ENCODE results near the gene FAM156A.
"Not testable (repeated sequence)": the region's sequence is repeated elsewhere in the genome, so short reads cannot be mapped to it uniquely, and the experiment has no call there.

The FAM156A gene

DNA sequence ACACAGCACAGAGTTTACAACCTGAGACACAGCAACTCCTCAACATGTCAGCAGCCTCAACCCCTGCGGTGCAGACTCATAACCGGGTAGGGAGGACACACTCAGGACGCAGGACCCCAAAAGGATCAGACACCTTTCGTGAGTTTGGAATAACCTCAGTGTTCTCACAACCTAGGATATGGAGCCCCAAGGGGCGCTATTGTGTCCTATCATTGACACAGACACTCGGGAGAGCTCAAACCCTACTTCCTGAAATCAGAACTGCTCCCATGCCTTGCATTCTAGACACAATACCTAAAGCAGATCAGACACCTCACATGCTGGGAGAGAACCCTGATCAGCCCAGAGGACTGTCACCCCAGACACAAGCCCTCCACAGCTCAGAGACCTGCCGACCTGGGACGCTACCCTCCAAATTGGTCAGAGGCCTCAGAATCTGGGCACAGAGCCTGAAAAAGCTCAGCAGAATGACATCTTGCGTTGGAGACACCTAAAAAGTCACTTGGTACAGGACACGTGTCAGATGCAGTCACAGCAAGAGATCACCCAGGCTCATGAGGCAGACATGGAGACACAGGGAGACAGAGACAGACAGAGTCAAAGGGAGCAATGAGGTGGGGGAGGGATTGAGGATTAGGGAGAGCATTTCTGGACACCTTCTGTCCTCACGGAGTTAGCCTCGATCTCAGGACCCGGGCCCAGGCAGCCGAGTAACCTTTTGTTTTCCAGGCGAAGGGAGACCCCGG, 8.8 kb upstream of the FAM156A start:
- not testable (repeated sequence) for DNase-seq

DNA sequence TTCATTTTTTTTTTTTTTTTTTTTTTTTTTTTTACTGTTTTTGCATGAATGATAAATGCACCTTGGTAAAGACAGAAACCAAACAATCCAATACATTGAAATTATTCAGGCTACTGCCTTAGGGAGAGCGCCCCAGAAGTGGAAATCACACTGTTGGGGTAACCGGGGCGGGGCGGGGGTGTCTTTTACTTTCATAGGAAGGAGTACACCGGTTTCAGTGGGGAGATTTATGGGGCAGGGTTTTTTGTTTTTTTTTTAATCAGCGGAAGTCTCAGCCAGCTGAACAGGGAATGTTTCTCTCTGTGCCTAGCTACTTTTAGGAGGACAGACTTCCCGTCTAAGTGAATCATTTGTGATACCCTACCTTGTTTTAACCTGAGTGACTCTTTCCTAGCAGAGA, 643 bp upstream of the FAM156A start:
- DNase-seq: not testable (repeated sequence)

DNA sequence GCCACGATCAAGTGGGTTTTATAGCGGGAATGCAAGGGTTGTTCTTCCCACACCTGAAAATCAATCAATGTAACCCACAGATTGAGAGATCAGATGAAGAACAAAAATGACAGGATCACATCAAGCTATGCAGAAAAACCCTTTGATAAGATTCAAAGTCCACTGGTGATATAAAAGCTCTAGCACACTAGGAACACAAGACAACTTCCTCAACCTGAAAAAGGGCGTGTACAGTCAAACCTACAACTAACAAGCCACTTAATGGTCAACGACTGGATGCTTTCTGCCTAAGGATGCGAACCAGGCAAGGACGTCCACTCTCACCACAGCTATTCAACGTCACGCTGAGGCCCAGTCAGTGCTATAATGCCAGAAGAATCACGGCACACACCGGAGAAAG, 8.4 kb downstream of the FAM156A start:
- not testable (repeated sequence) for DNase-seq

DNA sequence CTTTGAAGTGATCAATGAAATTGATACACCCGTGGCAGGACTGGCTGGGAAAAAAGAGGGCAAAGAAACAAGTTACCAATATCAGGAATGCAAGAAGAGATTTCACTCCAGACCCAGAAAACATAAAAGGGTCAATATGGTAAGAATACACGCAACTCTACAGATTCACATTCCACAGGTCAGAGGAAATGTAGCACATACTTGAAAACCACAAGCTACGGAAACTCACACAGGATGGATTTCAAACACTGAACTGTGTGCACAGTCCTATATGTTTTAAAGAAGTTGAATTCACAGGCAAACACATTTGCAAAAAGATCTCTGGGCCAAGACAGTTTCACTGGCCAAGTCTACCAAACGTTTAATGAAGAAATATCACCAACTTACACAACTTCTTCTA, 9.0 kb downstream of the FAM156A start:
- DNase-seq: not testable (repeated sequence)

DNA sequence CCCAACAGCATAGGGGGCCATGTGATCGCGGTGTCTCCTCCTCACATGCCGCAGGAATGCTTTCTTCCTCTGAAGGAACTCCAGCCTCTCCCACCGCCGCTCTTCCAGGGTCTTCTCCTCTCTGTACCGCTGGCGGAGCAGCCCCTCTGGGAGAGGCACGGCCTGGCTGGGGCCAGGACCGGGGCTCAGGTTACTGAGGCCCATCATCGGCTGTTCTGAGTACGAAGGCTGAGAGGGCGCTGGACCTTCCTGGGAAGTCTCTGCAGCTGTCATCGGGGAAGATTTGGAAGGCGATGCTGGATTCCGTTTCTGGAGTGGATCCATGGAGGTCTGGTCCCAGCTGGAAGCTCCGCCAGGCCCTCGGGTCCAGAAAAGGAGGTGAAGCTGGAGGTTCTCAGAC, 10.1 kb downstream of the FAM156A start:
- not testable (repeated sequence) for DNase-seq

DNA sequence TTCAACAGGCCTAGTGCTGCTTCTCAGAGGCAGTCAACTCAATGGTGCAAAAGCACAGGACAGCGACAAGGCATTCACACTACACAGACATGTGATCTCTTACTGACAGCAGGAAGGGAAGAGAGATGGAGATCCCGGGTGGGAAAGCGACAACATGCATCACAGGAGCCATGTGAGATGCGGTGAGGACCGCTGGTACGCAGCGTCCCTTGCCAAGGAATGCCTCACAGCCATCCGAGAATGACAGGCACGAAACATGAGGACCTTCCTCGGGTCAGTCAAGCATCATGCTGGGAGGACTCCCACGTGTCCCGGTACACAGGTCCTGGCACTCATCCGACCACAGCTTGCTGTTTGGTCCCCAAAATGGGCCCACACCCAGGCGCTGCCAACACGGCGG, 10.8 kb downstream of the FAM156A start:
- not testable (repeated sequence) for DNase-seq

DNA sequence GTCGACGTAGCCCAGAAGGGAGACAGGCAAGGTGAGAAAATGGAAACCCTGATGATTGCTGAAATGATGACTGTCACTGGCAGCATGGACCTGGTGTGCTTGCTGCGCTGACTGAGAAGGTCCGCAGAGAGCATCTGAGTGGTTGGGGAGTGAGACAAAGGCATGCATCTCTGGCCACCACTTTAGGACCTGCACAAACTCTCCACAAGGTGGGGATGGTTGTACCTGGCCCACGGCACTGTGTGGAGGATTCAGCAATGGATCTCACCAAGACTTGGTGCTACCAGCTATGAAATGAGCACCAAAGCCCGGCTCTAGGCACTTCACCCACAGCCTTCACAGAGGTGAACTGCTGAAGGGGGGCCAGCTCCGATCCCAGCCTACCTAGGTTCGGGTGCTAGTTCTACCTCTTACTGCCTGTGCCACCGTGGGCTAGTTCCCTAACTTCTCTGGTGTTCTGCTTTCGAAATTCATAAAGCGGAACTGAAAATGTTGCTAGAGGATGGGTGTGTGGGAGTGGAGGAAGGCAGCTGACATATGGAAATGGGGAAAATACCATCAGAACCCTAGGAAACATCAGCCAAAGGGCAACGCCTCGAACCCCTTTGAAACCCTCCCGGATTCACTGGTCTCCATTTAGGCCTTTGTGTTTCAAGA, 12.4 kb downstream of the FAM156A start:
- not testable (repeated sequence) for DNase-seq

DNA sequence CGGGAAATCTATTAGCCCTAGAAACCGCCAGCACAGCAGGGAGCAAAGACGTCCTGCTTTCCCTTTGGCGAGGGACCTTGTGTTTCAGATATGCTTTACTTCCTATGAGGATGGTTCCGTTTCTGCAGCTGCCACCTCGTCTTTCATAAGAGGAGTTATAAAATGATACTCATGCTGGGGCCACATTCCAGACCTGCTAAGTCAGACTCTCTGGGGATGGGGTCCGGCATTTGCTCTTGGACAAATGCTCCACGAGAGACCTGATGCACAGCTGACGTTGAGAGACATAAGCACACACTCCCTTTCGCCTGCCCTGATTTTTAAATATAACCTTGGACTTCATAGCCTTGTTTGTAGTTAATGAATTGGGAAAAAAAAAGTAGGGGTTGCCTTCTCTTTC, 16.6 kb downstream of the FAM156A start:
- DNase-seq: not testable (repeated sequence)

DNA sequence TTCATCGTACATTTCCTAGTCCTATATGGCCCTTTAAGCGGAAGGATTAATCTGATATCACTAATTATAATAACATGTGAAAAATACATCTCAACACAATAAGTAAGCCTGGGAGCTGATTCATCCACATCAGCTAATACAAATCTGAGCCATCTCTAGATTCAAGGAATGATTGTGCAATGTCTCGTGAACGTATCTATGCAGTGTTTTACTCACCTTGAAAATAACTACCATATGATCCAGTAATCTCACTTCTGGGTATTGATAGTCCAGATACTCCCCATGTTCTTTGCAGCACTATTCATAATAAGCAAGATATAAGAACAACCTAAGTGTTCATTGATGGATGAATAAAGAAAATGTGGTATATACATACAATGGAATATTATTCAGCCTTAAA, 17.6 kb downstream of the FAM156A start:
- DNase-seq: not testable (repeated sequence)

DNA sequence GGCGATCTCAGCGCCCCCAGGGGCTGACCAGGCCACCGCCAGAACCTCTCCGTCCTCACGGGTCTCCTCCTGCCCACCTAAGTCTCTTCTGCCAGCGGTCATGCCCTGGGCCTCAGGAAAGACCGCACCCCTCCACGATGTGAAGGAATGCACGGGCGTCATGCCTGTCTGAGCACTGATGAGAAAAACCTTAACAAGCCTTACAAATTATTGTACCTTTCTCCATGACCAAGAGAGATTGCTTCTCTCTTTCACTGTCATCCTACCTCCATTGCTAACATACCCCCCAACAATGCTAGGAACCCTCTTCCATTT, 22.9 kb downstream of the FAM156A start:
- DNase-seq: not testable (repeated sequence)

DNA sequence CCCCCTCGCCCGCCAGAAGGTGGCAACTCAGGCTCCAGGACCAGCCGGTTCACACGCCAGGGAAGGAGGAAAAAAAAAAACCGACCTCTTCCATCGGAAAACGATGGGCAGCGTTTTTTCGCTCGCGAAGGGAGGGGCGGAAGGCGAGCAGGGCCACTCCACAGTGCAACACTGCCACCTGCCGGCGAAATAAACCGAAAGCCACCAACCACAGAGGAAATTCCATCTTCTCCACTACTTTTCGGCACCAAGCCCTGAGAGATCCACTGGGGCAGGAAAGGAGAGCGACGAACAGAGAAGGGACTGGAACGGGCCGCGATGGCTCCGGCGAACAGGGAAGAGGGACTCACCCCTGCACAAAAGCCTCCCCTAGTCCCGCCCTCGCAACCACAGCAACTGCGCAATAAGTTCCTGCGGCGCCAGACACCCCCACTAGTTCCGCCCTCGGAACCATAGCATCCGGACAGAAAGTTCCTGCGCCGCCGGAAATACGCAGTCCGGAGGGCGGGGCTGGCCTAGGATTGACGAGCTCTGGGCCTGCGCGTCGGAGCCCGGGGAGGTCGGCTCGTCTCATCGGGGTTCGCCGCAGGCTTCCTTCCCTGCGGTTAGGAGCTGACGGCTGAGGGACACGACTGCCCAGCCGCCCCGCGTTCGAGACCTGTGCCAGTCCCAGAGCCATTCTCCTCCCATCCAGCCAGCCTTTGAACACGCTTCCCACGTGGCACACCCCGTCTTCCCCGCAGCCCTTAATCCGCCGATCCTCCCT, 23.4 kb downstream of the FAM156A start:
- peak; percentile 86 for DNase-seq

DNA sequence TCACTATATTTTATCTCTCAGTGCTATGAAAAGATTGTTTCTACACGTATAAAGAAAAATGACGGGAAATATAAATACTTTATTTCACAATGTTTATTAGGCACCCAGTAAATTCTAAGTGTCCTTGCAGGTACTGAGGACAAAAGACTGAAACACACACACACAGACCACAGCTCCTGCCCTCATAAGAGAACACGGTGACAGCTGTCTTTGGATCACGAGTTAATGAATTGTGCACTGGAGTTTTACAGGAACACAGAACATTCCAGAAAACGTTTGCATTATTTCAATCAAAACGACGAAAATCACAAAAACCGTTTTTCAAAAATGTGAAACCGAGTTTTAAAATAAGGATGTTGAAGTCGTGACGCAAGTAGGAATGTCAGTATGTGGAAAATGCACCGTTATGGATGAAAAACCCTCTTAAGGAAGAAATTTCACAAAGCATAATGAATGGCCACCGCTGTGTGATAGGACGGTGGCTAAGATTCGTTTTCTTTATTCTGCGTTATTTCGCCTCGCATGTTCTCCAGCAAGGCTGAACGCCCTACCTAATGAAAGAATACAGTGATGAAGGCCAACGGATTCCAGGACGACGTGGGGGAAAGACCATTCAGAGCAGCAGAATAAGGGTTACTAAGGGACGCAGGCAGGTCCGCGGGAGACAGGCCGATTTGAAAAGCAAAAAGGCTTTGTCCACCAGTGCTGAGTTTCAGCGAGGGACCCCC, 24.2 kb downstream of the FAM156A start:
- DNase-seq: no peak

DNA sequence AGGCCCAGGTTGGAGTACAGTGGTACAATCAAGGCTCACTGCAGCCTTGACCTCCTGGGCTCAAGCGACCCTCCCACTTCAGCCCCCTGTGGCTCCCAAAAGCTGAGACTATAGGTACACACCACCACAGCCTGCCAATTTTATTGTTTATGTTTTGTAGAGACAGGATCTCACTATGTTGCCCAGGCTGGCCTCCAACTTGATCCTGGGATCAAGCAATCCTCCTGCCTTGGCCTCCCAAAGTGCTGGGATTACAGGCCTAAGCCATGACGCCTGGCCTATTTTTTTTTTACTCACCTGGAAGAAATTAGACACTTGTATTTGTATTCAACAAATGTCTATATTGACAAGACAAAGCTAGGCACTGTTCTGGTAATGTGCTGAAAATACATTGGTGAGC, 25.1 kb downstream of the FAM156A start:
- no peak for DNase-seq

DNA sequence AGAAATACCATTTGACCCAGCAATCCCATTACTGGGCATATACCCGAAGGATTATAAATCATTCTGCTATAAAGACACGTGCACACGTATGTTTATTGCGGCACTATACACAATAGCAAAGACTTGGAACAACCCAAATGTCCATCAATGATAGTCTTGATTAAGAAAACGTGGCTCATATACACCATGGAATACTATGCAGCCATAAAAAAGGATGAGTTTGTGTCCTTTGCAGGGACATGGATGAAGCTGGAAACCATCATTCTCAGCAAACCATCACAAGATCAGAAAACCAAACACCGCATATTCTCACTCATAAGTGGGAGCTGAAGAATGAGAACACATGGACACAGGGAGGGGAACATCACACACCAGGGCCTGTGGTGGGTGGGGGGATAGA, 28.1 kb downstream of the FAM156A start:
- not testable (repeated sequence) for DNase-seq

DNA sequence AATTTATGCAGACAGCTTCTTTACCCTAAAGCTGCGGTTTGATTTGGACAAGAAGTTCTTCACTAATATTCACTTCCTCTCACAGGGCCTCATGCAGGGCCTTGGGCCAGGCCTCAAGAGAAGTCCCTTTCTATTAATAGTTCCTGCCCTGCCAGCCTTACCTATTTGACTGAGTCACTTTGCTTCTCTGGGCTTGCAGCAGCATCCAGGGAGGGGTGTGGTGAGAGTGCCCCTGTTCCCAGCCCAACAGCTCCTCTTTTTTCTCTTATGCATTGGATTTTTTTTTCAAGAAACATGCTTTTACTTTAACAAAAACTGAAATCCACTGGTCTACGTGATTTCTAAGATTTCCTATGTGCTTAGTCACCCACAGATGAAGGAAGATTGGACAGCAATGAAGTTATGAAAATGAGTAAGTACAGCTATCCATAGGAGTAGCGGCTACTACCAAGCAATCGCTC, 34.5 kb downstream of the FAM156A start:
- no peak for DNase-seq

DNA sequence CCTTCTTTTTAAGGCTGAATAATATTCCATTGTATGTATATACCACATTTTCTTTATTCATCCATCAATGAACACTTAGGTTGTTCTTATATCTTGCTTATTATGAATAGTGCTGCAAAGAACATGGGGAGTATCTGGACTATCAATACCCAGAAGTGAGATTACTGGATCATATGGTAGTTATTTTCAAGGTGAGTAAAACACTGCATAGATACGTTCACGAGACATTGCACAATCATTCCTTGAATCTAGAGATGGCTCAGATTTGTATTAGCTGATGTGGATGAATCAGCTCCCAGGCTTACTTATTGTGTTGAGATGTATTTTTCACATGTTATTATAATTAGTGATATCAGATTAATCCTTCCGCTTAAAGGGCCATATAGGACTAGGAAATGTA, 43.6 kb downstream of the FAM156A start:
- not testable (repeated sequence) for DNase-seq

DNA sequence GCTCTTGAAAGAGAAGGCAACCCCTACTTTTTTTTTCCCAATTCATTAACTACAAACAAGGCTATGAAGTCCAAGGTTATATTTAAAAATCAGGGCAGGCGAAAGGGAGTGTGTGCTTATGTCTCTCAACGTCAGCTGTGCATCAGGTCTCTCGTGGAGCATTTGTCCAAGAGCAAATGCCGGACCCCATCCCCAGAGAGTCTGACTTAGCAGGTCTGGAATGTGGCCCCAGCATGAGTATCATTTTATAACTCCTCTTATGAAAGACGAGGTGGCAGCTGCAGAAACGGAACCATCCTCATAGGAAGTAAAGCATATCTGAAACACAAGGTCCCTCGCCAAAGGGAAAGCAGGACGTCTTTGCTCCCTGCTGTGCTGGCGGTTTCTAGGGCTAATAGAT, 44.6 kb downstream of the FAM156A start:
- DNase-seq: not testable (repeated sequence)

DNA sequence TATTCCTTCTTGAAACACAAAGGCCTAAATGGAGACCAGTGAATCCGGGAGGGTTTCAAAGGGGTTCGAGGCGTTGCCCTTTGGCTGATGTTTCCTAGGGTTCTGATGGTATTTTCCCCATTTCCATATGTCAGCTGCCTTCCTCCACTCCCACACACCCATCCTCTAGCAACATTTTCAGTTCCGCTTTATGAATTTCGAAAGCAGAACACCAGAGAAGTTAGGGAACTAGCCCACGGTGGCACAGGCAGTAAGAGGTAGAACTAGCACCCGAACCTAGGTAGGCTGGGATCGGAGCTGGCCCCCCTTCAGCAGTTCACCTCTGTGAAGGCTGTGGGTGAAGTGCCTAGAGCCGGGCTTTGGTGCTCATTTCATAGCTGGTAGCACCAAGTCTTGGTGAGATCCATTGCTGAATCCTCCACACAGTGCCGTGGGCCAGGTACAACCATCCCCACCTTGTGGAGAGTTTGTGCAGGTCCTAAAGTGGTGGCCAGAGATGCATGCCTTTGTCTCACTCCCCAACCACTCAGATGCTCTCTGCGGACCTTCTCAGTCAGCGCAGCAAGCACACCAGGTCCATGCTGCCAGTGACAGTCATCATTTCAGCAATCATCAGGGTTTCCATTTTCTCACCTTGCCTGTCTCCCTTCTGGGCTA, 48.9 kb downstream of the FAM156A start:
- DNase-seq: not testable (repeated sequence)

DNA sequence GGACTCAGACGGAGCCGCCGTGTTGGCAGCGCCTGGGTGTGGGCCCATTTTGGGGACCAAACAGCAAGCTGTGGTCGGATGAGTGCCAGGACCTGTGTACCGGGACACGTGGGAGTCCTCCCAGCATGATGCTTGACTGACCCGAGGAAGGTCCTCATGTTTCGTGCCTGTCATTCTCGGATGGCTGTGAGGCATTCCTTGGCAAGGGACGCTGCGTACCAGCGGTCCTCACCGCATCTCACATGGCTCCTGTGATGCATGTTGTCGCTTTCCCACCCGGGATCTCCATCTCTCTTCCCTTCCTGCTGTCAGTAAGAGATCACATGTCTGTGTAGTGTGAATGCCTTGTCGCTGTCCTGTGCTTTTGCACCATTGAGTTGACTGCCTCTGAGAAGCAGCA, 50.4 kb downstream of the FAM156A start:
- not testable (repeated sequence) for DNase-seq

DNA sequence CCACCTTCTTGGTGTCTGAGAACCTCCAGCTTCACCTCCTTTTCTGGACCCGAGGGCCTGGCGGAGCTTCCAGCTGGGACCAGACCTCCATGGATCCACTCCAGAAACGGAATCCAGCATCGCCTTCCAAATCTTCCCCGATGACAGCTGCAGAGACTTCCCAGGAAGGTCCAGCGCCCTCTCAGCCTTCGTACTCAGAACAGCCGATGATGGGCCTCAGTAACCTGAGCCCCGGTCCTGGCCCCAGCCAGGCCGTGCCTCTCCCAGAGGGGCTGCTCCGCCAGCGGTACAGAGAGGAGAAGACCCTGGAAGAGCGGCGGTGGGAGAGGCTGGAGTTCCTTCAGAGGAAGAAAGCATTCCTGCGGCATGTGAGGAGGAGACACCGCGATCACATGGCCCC, 51.2 kb downstream of the FAM156A start:
- DNase-seq: not testable (repeated sequence)

DNA sequence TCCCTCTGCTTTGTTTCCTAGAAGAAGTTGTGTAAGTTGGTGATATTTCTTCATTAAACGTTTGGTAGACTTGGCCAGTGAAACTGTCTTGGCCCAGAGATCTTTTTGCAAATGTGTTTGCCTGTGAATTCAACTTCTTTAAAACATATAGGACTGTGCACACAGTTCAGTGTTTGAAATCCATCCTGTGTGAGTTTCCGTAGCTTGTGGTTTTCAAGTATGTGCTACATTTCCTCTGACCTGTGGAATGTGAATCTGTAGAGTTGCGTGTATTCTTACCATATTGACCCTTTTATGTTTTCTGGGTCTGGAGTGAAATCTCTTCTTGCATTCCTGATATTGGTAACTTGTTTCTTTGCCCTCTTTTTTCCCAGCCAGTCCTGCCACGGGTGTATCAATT, 52.2 kb downstream of the FAM156A start:
- DNase-seq: not testable (repeated sequence)

DNA sequence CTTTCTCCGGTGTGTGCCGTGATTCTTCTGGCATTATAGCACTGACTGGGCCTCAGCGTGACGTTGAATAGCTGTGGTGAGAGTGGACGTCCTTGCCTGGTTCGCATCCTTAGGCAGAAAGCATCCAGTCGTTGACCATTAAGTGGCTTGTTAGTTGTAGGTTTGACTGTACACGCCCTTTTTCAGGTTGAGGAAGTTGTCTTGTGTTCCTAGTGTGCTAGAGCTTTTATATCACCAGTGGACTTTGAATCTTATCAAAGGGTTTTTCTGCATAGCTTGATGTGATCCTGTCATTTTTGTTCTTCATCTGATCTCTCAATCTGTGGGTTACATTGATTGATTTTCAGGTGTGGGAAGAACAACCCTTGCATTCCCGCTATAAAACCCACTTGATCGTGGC, 52.8 kb downstream of the FAM156A start:
- not testable (repeated sequence) for DNase-seq
